ENCODE measurements around the gene SSR1.
A peak's percentile ranks its signal among the peaks of the same experiment; 100 is the strongest.
"Not testable (repeated sequence)": the region's sequence is repeated elsewhere in the genome, so short reads cannot be mapped to it uniquely, and the experiment has no call there.

Gene SSR1

GRCh38 chr6:7312616-7313504 lies at the start of gene SSR1:
Gene SSR1 (minus strand): TSS chr6:7313199. CDS start chr6:7313120, 79 bp downstream.
- peak; percentile 95 for DNase-seq (ENCODE audit: low spot score)

- not testable (repeated sequence) for DNase-seq (ENCODE audit: low spot score)
These were observed 38.9 kb upstream of the SSR1 start for GRCh38 chr6:7351916-7352315.

GRCh38 chr6:7350591-7350990 lies 37.6 kb upstream of the SSR1 start:
- not testable (repeated sequence) for DNase-seq (ENCODE audit: low spot score)

- DNase-seq (ENCODE audit: low spot score): not testable (repeated sequence)
These were observed 34.6 kb upstream of the SSR1 start for GRCh38 chr6:7347551-7347997.

GRCh38 chr6:7344773-7345450 lies 31.9 kb upstream of the SSR1 start:
- DNase-seq (ENCODE audit: low spot score): not testable (repeated sequence)

- no peak for DNase-seq (ENCODE audit: low spot score)
These were observed 30.8 kb upstream of the SSR1 start for GRCh38 chr6:7343546-7344475.

GRCh38 chr6:7341989-7342742 lies 29.2 kb upstream of the SSR1 start:
- no peak for DNase-seq (ENCODE audit: low spot score)

- DNase-seq (ENCODE audit: low spot score): no peak
These were observed 28.3 kb upstream of the SSR1 start for GRCh38 chr6:7341271-7341670.

GRCh38 chr6:7339007-7339732 lies 26.2 kb upstream of the SSR1 start:
- not testable (repeated sequence) for DNase-seq (ENCODE audit: low spot score)

GRCh38 chr6:7338031-7338430 lies 25.0 kb upstream of the SSR1 start:
- DNase-seq (ENCODE audit: low spot score): no peak

- no peak for DNase-seq (ENCODE audit: low spot score)
These were observed 22.5 kb upstream of the SSR1 start for GRCh38 chr6:7335519-7335918.

- no peak for DNase-seq (ENCODE audit: low spot score)
These were observed 21.7 kb upstream of the SSR1 start for GRCh38 chr6:7334685-7335084.

- no peak for DNase-seq (ENCODE audit: low spot score)
These were observed 19.2 kb upstream of the SSR1 start for GRCh38 chr6:7332090-7332745.

GRCh38 chr6:7331452-7331851 lies 18.5 kb upstream of the SSR1 start:
- DNase-seq (ENCODE audit: low spot score): no peak

GRCh38 chr6:7328243-7328642 lies 15.2 kb upstream of the SSR1 start:
- DNase-seq (ENCODE audit: low spot score): no peak

- DNase-seq (ENCODE audit: low spot score): no peak
These were observed 12.8 kb upstream of the SSR1 start for GRCh38 chr6:7325750-7326149.

GRCh38 chr6:7324520-7324919 lies 11.5 kb upstream of the SSR1 start:
- DNase-seq (ENCODE audit: low spot score): no peak

- DNase-seq (ENCODE audit: low spot score): no peak
These were observed 10.1 kb upstream of the SSR1 start for GRCh38 chr6:7323074-7323473.

- not testable (repeated sequence) for DNase-seq (ENCODE audit: low spot score)
These were observed 8.9 kb upstream of the SSR1 start for GRCh38 chr6:7321866-7322265.

GRCh38 chr6:7319406-7319805 lies 6.4 kb upstream of the SSR1 start:
- DNase-seq (ENCODE audit: low spot score): not testable (repeated sequence)

Measured in hematopoietic multipotent progenitor cell treated with erythropoietin and hydrocortisone succinate and interleukin-3 and kit ligand, for 15 days (in vitro differentiated cells).